ENCODE measurements around the gene PIGK. TPM values are rescaled to one million over a fixed set of nuclear protein-coding genes. Genes with fewer than 3 reads are reported as not detected.
A peak's percentile ranks its signal among the peaks of the same experiment; 100 is the strongest.

Gene PIGK
- total RNA-seq, 1 donor from 2014 or later, result 17.4 TPM

GRCh38 chr1:77057994-77058585 is 161.1 kb downstream of the PIGK start:
- FAIRE-seq (no peak), DNase-seq (ENCODE audit: low read depth) (no peak)
- H3K27me3 ChIP-seq (ENCODE audit: control insufficient read depth, insufficient read depth, low read length), result no peaks in the 10 kb centered on the region
- no peaks in the 10 kb centered on the region for H3K36me3 ChIP-seq (ENCODE audit: control insufficient read depth, insufficient read depth, low read length)
- no peak overlapping the region for H3K4me3 ChIP-seq (ENCODE audit: low read depth, low read length)
- no peak for TF ChIP-seq CTCF (IDR thresholded peaks at IDR 0.05; ENCODE audit: insufficient read depth, low read length, severe bottlenecking)

GRCh38 chr1:77056525-77056924 is 162.7 kb downstream of the PIGK start:
- no peak for TF ChIP-seq CTCF (IDR thresholded peaks at IDR 0.05; ENCODE audit: insufficient read depth, low read length, severe bottlenecking)
- H3K36me3 ChIP-seq (ENCODE audit: control insufficient read depth, insufficient read depth, low read length), result no peaks in the 10 kb centered on the region
- no peaks in the 10 kb centered on the region for H3K27me3 ChIP-seq (ENCODE audit: control insufficient read depth, insufficient read depth, low read length)
- no peak overlapping the region for H3K4me3 ChIP-seq (ENCODE audit: low read depth, low read length)
- DNase-seq (ENCODE audit: low read depth), result no peak
- FAIRE-seq, result no peak

DNA sequence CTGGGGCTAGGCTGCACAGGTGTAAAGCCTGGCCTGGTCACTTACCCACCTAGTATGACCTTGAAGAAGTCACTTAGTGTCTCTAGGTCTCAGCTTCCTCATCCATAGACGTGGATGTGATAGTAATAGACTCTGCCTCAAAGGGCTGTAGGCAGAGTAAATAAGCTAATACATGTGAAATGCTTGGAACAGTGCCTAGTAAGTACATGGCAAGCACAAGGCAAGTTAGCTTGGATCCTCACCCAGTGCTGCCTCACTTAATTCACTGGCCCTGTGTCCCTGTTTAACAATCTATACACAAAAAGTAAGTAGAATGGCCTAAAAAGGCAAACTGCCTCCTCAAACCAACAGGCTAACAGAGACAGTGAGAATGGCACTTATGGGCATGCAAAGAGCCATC is 167.8 kb downstream of the PIGK start:
- no peak for TF ChIP-seq CTCF (IDR thresholded peaks at IDR 0.05; ENCODE audit: insufficient read depth, low read length, severe bottlenecking)
- H3K36me3 ChIP-seq (ENCODE audit: control insufficient read depth, insufficient read depth, low read length), result no peaks in the 10 kb centered on the region
- peak; percentile 7 for FAIRE-seq
- DNase-seq (ENCODE audit: low read depth), result no peak
- no peak overlapping the region for H3K4me3 ChIP-seq (ENCODE audit: low read depth, low read length)
- no peaks in the 10 kb centered on the region for H3K27me3 ChIP-seq (ENCODE audit: control insufficient read depth, insufficient read depth, low read length)

DNA sequence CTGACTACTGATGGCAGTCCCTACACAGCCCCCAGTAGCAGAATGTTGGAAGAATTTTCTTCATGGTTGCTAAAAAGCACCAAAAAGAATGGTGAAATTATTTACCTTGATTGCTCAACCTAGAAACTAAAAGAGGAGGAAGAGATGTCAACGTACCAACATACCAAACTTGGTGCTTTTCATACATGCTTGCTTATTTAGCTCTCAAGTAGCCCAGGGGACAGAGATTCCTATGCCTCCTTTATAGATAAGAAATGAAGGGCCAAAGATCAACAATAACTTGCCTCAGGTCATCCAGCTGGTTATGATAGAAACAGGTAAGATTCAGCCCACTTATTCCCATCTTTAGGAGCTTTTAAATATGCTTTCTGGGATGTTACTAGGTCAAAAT is 170.6 kb downstream of the PIGK start:
- Histone ChIP-seq H3K36me3 (ENCODE audit: control insufficient read depth, insufficient read depth, low read length) (no peaks in the 10 kb centered on the region), H3K27me3 (ENCODE audit: control insufficient read depth, insufficient read depth, low read length) (no peaks in the 10 kb centered on the region), H3K4me3 (ENCODE audit: low read depth, low read length) (no peak overlapping the region)
- FAIRE-seq (no peak), DNase-seq (ENCODE audit: low read depth) (no peak)
- TF ChIP-seq CTCF (IDR thresholded peaks at IDR 0.05; ENCODE audit: insufficient read depth, low read length, severe bottlenecking), result no peak

GRCh38 chr1:77047978-77048614 is 171.1 kb downstream of the PIGK start:
- Histone ChIP-seq H3K4me3 (ENCODE audit: low read depth, low read length) (no peak overlapping the region), H3K27me3 (ENCODE audit: control insufficient read depth, insufficient read depth, low read length) (no peaks in the 10 kb centered on the region), H3K36me3 (ENCODE audit: control insufficient read depth, insufficient read depth, low read length) (no peaks in the 10 kb centered on the region)
- DNase-seq (ENCODE audit: low read depth) (no peak), FAIRE-seq (no peak)
- no peak for TF ChIP-seq CTCF (IDR thresholded peaks at IDR 0.05; ENCODE audit: insufficient read depth, low read length, severe bottlenecking)

DNA sequence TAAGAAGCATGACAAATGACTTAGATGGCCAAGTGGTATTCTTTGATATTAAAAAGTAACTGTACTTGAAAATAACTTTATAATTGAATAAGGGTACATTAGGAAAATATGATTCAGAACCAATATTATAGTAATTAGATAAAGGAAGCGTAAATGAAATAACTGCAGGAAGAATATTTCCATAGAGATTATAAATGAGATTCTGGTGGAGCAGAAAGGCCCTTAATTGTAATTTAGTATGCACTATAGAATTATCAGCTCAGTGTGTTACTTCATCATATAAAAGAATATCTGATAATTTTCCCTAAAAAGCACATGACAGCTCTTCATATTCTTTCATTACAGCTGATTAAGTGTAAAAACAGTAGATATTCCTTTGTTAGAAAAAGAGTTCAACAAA is 171.7 kb downstream of the PIGK start:
- DNase-seq (ENCODE audit: low read depth), result no peak
- no peak for FAIRE-seq
- Histone ChIP-seq H3K4me3 (ENCODE audit: low read depth, low read length) (no peak overlapping the region), H3K36me3 (ENCODE audit: control insufficient read depth, insufficient read depth, low read length) (no peaks in the 10 kb centered on the region), H3K27me3 (ENCODE audit: control insufficient read depth, insufficient read depth, low read length) (no peaks in the 10 kb centered on the region)
- TF ChIP-seq CTCF (IDR thresholded peaks at IDR 0.05; ENCODE audit: insufficient read depth, low read length, severe bottlenecking), result no peak

Measured in bronchial epithelial cell (primary cell).